H9 (cell line): ENCODE measurements around the gene LRRC3B. TPM values are rescaled to one million over a fixed set of nuclear protein-coding genes. Genes with fewer than 3 reads are reported as not detected.

Experiments used
- DNase-seq: peaks from one replicate; pipeline ENCODE4 v3.0.0-alpha.2; 2017
- H2AFZ ChIP-seq: one replicate; pipeline ENCODE4 v1.6.1; 2013; ENCODE audit warnings: mild to moderate bottlenecking, low read length, control low read depth, moderate library complexity
- H2AK5ac ChIP-seq: 2 replicates; pipeline ENCODE4 v1.6.1; 2013; ENCODE audit warnings: low read length, control low read depth, mixed read lengths; ENCODE audit not compliant: insufficient read length
- H2BK120ac ChIP-seq: one replicate; pipeline ENCODE4 v1.6.1; 2013; ENCODE audit warnings: low read depth, mild to moderate bottlenecking, low read length, control low read depth, inconsistent platforms; ENCODE audit not compliant: poor library complexity, severe bottlenecking
- H2BK12ac ChIP-seq: 2 replicates; pipeline ENCODE4 v1.6.1; 2013; ENCODE audit warnings: low read length, control low read depth, mixed read lengths, low read depth; ENCODE audit not compliant: insufficient read length
- H2BK15ac ChIP-seq: 2 replicates; pipeline ENCODE4 v1.6.1; 2013; ENCODE audit warnings: low read depth, low read length, control low read depth
- H2BK20ac ChIP-seq: one replicate; pipeline ENCODE4 v1.6.1; 2013; ENCODE audit warnings: low read depth, mild to moderate bottlenecking, low read length, control low read depth, inconsistent platforms; ENCODE audit not compliant: poor library complexity, severe bottlenecking
- H2BK5ac ChIP-seq: 2 replicates; pipeline ENCODE4 v1.6.1; 2013; ENCODE audit warnings: low read length, control low read depth, mixed read lengths; ENCODE audit not compliant: insufficient read length
- H3K14ac ChIP-seq: 2 replicates; pipeline ENCODE4 v1.6.1; 2013; ENCODE audit warnings: low read length, control low read depth; ENCODE audit not compliant: insufficient read depth
- H3K18ac ChIP-seq: 2 replicates; pipeline ENCODE4 v1.6.1; 2013; ENCODE audit warnings: low read depth, mild to moderate bottlenecking, mixed read lengths, low read length, control low read depth; ENCODE audit not compliant: insufficient read length
- H3K23ac ChIP-seq: 2 replicates; pipeline ENCODE4 v1.6.1; 2013; ENCODE audit warnings: low read length, control low read depth, mixed read lengths, low read depth; ENCODE audit not compliant: insufficient read length
- H3K23me2 ChIP-seq: 2 replicates; pipeline ENCODE4 v1.6.1; 2013; ENCODE audit warnings: low read depth, mild to moderate bottlenecking, mixed read lengths, low read length, control low read depth; ENCODE audit not compliant: insufficient read length, poor library complexity, severe bottlenecking
- H3K27ac ChIP-seq: 2 replicates; pipeline ENCODE4 v1.5.1; 2013; ENCODE audit warnings: low read length, control low read depth, mixed read lengths, low read depth; ENCODE audit not compliant: insufficient read length
- H3K27me3 ChIP-seq: 2 replicates; pipeline ENCODE4 v1.6.1; 2013; ENCODE audit warnings: low read length, control low read depth, inconsistent platforms; ENCODE audit not compliant: insufficient read depth
- H3K4ac ChIP-seq: 2 replicates; pipeline ENCODE4 v1.6.1; 2013; ENCODE audit warnings: low read depth, mild to moderate bottlenecking, control low read depth, inconsistent platforms, low read length, moderate library complexity
- H3K4me1 ChIP-seq: 2 replicates; pipeline ENCODE4 v1.6.1; 2013; ENCODE audit warnings: low read length, control low read depth, inconsistent platforms; ENCODE audit not compliant: insufficient read depth
- H3K4me2 ChIP-seq: 2 replicates; pipeline ENCODE4 v1.6.1; 2013; ENCODE audit warnings: low read length, control low read depth, mixed read lengths; ENCODE audit not compliant: insufficient read length, insufficient read depth
- H3K56ac ChIP-seq: 2 replicates; pipeline ENCODE4 v1.6.1; 2013; ENCODE audit warnings: low read depth, mild to moderate bottlenecking, mixed read lengths, low read length, control low read depth; ENCODE audit not compliant: insufficient read length
- H3K79me1 ChIP-seq: 2 replicates; pipeline ENCODE4 v1.6.1; 2013; ENCODE audit warnings: low read depth, mild to moderate bottlenecking, moderate library complexity, low read length, control low read depth, inconsistent platforms; ENCODE audit not compliant: insufficient read depth, poor library complexity, severe bottlenecking
- H3K79me2 ChIP-seq: 2 replicates; pipeline ENCODE4 v1.6.1; 2013; ENCODE audit warnings: low read length, control low read depth, inconsistent platforms; ENCODE audit not compliant: insufficient read depth
- H3K9ac ChIP-seq: 2 replicates; pipeline ENCODE4 v1.6.1; 2013; ENCODE audit warnings: low read length, control low read depth, mixed read lengths; ENCODE audit not compliant: insufficient read length; ENCODE audit errors: extremely low read depth
- H3K9me3 ChIP-seq: one replicate; pipeline ENCODE4 v1.6.1; 2013; ENCODE audit warnings: low read depth, low read length, inconsistent platforms; ENCODE audit not compliant: control insufficient read depth
- H3T11ph ChIP-seq: one replicate; pipeline ENCODE4 v1.6.1; 2013; ENCODE audit warnings: mild to moderate bottlenecking, low read length, control low read depth, inconsistent platforms
- H4K20me1 ChIP-seq: one replicate; pipeline ENCODE4 v1.6.1; 2013; ENCODE audit not compliant: control insufficient read depth, insufficient read length, insufficient read depth
- H4K5ac ChIP-seq: 2 replicates; pipeline ENCODE4 v1.6.1; 2013; ENCODE audit warnings: low read depth, mild to moderate bottlenecking, mixed read lengths, low read length, control low read depth; ENCODE audit not compliant: insufficient read length
- H4K8ac ChIP-seq: replicated peaks from 2 replicates; pipeline ENCODE4 v1.6.1; 2013; ENCODE audit warnings: low read length, control low read depth, mixed read lengths, low read depth; ENCODE audit not compliant: insufficient read length
- H4K91ac ChIP-seq: 2 replicates; pipeline ENCODE4 v1.6.1; 2013; ENCODE audit warnings: low read depth, mild to moderate bottlenecking, moderate library complexity, mixed read lengths, low read length, control low read depth; ENCODE audit not compliant: insufficient read length
- H3K27ac Mint-ChIP-seq, 3 experiments: 2 replicates in 2 of 3; 3 replicates in 1 of 3; pipeline ENCODE4 v1.8.0; 2020 to 2021; ENCODE audit warnings: mixed read lengths in 3 of 3, mild to moderate bottlenecking in 1 of 3, moderate library complexity in 1 of 3
- H3K27me3 Mint-ChIP-seq: 2 replicates; pipeline ENCODE4 v1.8.0; 2021; ENCODE audit warnings: low read depth, mild to moderate bottlenecking, moderate library complexity, mixed read lengths
- H3K36me3 Mint-ChIP-seq, 3 experiments: 2 replicates in 2 of 3; 3 replicates in 1 of 3; pipeline ENCODE4 v1.8.0; 2020 to 2021; ENCODE audit warnings: low read depth in 3 of 3, mixed read lengths in 3 of 3; ENCODE audit not compliant: insufficient read depth in 1 of 3
- H3K4me1 Mint-ChIP-seq, 2 experiments: 2 replicates each; pipeline ENCODE4 v1.8.0; 2020; ENCODE audit warnings: mixed read lengths in 2 of 2
- H3K4me3 Mint-ChIP-seq, 2 experiments: 2 replicates in 1 of 2; 3 replicates in 1 of 2; pipeline ENCODE4 v1.8.0; 2020 to 2021; ENCODE audit warnings: mild to moderate bottlenecking in 2 of 2, mixed read lengths in 2 of 2, moderate library complexity in 1 of 2
- H3K9me3 Mint-ChIP-seq, 2 experiments: 2 replicates in 1 of 2; 3 replicates in 1 of 2; pipeline ENCODE4 v1.8.0; 2020; ENCODE audit warnings: mild to moderate bottlenecking in 2 of 2, mixed read lengths in 2 of 2, moderate library complexity in 1 of 2
- WGBS: extraction: QIAGEN DNeasy Blood & Tissue Kit; methylation state at CpG from one replicate; pipeline ENCODE4 v1.1.7; 2013; ENCODE audit warnings: missing lambda C conversion rate, low lambda C conversion rate, mixed read lengths; ENCODE audit not compliant: insufficient read length; ENCODE audit errors: extremely low coverage; 5-methylcytosine and 5-hydroxymethylcytosine counted together
- total RNA-seq: library from RNA; stranded (reverse); gene quantifications from 2 replicates; pipeline ENCODE4 v1.2.1, GENCODE V29; 2021
- TF ChIP-seq, protein P1 (sequence below): fragments of 200-600 bp; sonication (generic); conservative IDR thresholded peaks from 3 replicates; pipeline ENCODE4 v1.8.0; 2021; ENCODE audit warnings: antibody characterized with exemption, mild to moderate bottlenecking

Gene LRRC3B
- total RNA-seq, 1 experiment from 2014 or later: 0.35 TPM

DNA sequence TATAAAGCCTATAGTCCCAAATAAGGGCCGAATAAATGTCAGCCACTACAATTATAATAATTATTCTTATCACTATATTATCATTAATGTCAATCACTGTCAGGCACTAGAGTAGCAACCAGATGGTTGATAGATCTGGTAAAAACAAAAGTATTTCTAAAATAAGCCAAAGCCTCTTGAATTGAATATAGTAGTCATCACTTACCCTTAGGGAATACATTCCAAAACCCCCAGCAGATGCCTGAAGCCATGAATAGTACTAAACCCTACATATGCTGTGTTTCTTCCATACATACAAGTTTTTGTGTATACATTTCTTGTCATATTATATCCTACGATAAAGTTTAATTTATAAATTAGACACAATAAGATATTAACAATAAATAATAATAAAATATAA is 59.1 kb downstream of the LRRC3B start:
- peaks cover 0 to 6% (median 0%) of the 10 kb centered on the region in 3 experiments; a peak in 3 of 7 replicates for H3K36me3 Mint-ChIP-seq
- Histone ChIP-seq H3K56ac (no peak overlapping the region), H3K4me2 (no peak overlapping the region), H2AK5ac (no peak overlapping the region), H3K9ac (no peak overlapping the region), H3K27ac (no peak overlapping the region), H3T11ph (no peak overlapping the region), H3K23me2 (no peaks in the 10 kb centered on the region), H3K4me1 (no peaks in the 10 kb centered on the region; the same call in 1 of the 2 replicates), H3K27me3 (no peaks in the 10 kb centered on the region), H3K79me1 (no peaks in the 10 kb centered on the region), H2AFZ (no peak overlapping the region), H4K91ac (no peak overlapping the region), H2BK20ac (no peak overlapping the region), H3K4ac (no peak overlapping the region), H3K9me3 (no peaks in the 10 kb centered on the region), H2BK12ac (no peak overlapping the region), H2BK15ac (no peak overlapping the region), H2BK120ac (no peak overlapping the region), H4K8ac (no peak overlapping the region), H4K5ac (no peak overlapping the region), H3K23ac (no peak overlapping the region), H3K18ac (no peak overlapping the region), H2BK5ac (no peak overlapping the region), H4K20me1 (no peaks in the 10 kb centered on the region), H3K14ac (no peak overlapping the region), H3K79me2 (peaks cover 2% of the 10 kb centered on the region; the same call in 1 of the 2 replicates)
- no peak for DNase-seq
- TF ChIP-seq, protein P1, sequence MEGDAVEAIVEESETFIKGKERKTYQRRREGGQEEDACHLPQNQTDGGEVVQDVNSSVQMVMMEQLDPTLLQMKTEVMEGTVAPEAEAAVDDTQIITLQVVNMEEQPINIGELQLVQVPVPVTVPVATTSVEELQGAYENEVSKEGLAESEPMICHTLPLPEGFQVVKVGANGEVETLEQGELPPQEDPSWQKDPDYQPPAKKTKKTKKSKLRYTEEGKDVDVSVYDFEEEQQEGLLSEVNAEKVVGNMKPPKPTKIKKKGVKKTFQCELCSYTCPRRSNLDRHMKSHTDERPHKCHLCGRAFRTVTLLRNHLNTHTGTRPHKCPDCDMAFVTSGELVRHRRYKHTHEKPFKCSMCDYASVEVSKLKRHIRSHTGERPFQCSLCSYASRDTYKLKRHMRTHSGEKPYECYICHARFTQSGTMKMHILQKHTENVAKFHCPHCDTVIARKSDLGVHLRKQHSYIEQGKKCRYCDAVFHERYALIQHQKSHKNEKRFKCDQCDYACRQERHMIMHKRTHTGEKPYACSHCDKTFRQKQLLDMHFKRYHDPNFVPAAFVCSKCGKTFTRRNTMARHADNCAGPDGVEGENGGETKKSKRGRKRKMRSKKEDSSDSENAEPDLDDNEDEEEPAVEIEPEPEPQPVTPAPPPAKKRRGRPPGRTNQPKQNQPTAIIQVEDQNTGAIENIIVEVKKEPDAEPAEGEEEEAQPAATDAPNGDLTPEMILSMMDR: no peak
- H3K27ac Mint-ChIP-seq: no peak overlapping the region
- peaks cover 0 to 2% of the 10 kb centered on the region in 2 experiments; a peak in 1 of 5 replicates for H3K9me3 Mint-ChIP-seq
- H3K27me3 Mint-ChIP-seq: no peaks in the 10 kb centered on the region; the same call in 1 of the 2 replicates
- no peak overlapping the region for H3K4me3 Mint-ChIP-seq
- no CpG with 5 or more reads among the region's 2 CpGs for WGBS
- H3K4me1 Mint-ChIP-seq: no peaks in the 10 kb centered on the region
